Superior temporal gyrus (tissue), 1 donor: ENCODE measurements around the gene MYPOP.
A peak's percentile ranks its signal among the peaks of the same experiment; 100 is the strongest.

Experiments used
- DNase-seq: peaks from one replicate; pipeline ENCODE4 v3.0.0-alpha.2; 2016; ENCODE audit errors: extremely low spot score

MYPOP gene

GRCh38 chr19:45901912-45902650 lies at the start of gene MYPOP:
TSS of gene MYPOP (minus strand) at chr19:45902613. CDS start at chr19:45901773, 840 bp downstream.
- no peak for DNase-seq

DNA sequence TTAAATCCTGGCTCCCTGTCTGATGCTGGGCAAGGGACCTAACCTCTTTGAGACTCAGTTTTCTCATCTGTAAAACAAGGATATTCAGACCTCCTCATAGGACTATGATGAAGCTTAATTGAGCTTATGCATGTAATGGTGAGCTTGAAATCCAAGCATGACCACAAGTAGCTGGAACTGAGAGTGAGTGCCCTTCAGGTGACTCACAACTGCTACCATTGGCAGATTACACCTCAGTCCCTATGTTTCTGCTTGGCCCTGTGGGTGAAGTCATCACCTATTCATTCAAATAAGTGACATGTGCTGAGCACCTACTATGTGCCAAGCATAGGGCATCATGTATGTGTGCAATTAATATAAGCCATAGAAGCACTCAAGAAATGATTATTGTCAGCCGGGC lies 45.5 kb upstream of the MYPOP start:
- no peak for DNase-seq

- DNase-seq = no peak
Measured at GRCh38 chr19:45940515-45940805, 38.0 kb upstream of the MYPOP start.

GRCh38 chr19:45939792-45940514 lies 37.5 kb upstream of the MYPOP start:
- no peak for DNase-seq

DNA sequence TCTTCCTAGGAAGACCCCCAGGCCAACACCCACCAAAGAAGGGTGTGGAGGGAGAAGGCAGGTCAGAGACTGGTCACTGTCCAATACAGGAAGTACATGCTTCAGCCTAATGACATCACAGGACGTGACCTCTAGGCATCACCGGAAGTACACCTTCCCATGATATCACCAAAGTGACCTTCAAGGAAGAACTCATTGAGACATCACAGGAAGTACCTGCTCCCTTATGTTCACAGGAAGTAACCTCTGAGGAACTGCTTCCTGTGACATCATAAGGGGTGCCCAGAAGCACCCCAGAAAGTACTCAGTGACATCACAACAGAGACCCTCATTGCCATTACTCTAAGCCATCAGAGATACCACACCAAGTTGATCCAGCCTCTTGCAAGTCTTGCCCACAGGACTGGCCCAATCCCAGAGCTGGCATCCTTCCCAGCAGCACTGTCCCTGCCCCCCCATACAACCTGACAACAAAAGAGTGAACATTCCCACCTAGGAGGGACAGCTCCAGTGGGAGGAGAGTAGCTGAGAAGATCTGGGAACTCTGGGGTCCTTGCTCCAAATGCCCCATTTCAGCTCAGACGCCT lies 36.4 kb upstream of the MYPOP start:
- no peak for DNase-seq

GRCh38 chr19:45935267-45935666 lies 32.9 kb upstream of the MYPOP start:
- DNase-seq = no peak

- no peak for DNase-seq
Measured at GRCh38 chr19:45934551-45935230, 32.3 kb upstream of the MYPOP start.

DNA sequence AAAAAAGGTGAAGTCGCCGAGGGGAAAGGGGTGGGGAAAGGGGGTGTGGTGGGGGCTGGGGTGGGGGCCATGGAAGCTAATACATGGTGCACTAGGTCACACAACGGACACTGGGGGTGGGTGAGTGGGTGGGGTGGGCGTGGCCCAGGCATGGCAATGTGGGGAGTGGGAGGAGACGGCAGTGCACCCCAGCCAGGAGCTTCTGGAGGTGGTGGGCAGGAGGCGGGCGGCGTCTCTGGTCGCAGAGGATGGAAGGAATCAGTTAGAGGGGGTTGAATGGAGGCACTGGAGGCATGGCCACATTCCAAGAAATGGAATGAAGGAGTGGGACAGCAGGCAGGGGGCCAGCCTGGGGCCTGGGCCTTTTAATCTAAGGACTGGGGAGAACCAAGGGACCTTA lies 31.3 kb upstream of the MYPOP start:
- DNase-seq = no peak

- no peak for DNase-seq
Measured at GRCh38 chr19:45931055-45931454, 28.6 kb upstream of the MYPOP start.

- DNase-seq = no peak
Measured at GRCh38 chr19:45929247-45929646, 26.8 kb upstream of the MYPOP start.

- peak; percentile 96 for DNase-seq
Measured at GRCh38 chr19:45927565-45928261, 25.3 kb upstream of the MYPOP start.

- no peak for DNase-seq
Measured at GRCh38 chr19:45924891-45925447, 22.6 kb upstream of the MYPOP start.

DNA sequence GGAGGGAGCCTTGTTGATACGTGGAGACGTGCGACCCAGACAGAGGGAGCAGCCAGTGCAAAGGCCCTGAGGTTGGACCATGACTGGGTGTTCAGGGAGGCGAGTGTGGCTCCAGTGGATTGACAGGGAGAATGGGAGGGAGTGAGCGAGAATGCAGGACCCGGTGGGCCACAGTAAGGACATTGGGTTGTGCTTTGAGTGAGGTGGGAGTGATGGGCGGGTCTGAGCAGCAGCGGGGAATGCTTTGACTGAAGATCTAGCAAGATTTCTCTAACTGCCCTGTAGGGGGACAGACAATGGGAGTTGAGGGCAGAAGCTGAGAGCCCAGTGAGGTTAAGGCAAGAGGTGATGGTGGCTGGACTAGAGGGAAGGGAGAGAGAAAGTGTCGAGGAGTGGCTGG lies 19.9 kb upstream of the MYPOP start:
- no peak for DNase-seq

GRCh38 chr19:45920458-45920857 lies 18.0 kb upstream of the MYPOP start:
- no peak for DNase-seq

GRCh38 chr19:45919678-45920077 lies 17.3 kb upstream of the MYPOP start:
- peak; percentile 83 for DNase-seq

DNA sequence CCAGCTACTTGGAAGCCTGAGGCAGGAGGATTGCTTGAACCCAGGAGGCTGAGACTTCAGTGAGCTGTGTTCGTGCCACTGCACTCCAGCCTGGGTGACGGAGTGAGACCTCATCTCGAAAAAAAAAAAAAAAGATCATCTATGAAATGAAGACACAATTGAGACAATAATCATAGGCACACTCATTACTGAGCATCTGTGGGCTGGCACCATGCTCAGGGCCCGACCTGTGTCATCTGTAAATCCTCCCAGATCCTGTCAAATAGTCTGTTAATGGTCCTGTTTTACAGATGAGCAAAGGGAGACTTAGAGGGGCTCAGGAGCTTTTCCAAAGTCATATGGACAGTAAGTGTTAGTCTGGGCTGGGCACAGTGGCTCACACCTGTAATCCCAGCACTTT lies 16.3 kb upstream of the MYPOP start:
- DNase-seq = no peak

DNA sequence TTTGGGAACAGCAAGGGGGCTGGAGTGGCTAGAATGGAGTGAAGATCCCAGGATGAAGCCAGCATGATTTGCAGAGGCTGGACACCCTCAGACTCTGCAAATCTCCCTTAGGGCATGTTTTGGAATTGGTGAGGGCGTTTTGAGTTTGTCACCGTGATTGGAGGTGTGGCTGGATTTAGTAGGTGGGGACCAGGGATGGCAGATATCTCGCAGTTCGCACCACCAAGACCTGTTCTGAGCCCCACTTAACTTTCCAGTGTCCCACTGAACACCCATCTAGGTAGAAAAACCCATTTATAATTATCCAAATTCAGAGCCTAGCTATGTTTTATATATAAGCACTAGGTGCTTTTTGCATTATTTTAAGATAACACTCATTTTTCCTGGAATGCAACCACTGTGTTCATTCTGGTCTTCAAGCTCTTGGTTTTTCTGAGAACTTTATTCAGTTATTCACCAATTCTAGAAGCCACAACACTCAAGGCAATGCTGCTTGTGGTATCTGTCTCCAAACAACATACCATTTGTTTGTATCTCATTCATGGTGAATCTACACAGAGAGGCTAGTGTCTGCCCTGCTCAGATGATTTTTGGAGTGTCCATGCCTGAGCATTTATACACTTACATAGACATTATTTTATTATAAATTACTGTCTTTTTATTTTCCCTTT lies 15.1 kb upstream of the MYPOP start:
- peak; percentile 75 for DNase-seq

GRCh38 chr19:45913874-45914830 lies 11.7 kb upstream of the MYPOP start, which contains the start of gene NANOS2:
TSS of gene NANOS2 (minus strand) at chr19:45914778. CDS start at chr19:45914693, 85 bp downstream.
- no peak for DNase-seq

- DNase-seq = no peak
Measured at GRCh38 chr19:45911291-45911690, 8.9 kb upstream of the MYPOP start.

- DNase-seq = no peak
Measured at GRCh38 chr19:45908956-45909355, 6.5 kb upstream of the MYPOP start.
